Endothelial cell (in vitro differentiated cells): Measurements from ENCODE around the gene TMEM132E. TPM values are rescaled to one million over a fixed set of nuclear protein-coding genes. Genes with fewer than 3 reads are reported as not detected.

Experiments used
- DNase-seq: peaks from one replicate; pipeline ENCODE4 v3.0.0; 2021; ENCODE audit warnings: low spot score
- H3K27ac Mint-ChIP-seq: one replicate; pipeline ENCODE4 v1.8.0; 2021; ENCODE audit warnings: mixed read lengths, inconsistent platforms; ENCODE audit not compliant: unreplicated experiment
- H3K27me3 Mint-ChIP-seq: one replicate; pipeline ENCODE4 v1.8.0; 2021; ENCODE audit warnings: mild to moderate bottlenecking, moderate library complexity, mixed read lengths, inconsistent platforms; ENCODE audit not compliant: unreplicated experiment
- H3K36me3 Mint-ChIP-seq: one replicate; pipeline ENCODE4 v1.8.0; 2021; ENCODE audit warnings: mild to moderate bottlenecking, low read depth, mixed read lengths, inconsistent platforms; ENCODE audit not compliant: unreplicated experiment
- H3K4me1 Mint-ChIP-seq: one replicate; pipeline ENCODE4 v1.8.0; 2021; ENCODE audit warnings: mild to moderate bottlenecking, mixed read lengths, inconsistent platforms; ENCODE audit not compliant: unreplicated experiment
- H3K4me3 Mint-ChIP-seq: one replicate; pipeline ENCODE4 v1.8.0; 2021; ENCODE audit warnings: mild to moderate bottlenecking, mixed read lengths, inconsistent platforms; ENCODE audit not compliant: unreplicated experiment
- H3K9me3 Mint-ChIP-seq: one replicate; pipeline ENCODE4 v1.8.0; 2021; ENCODE audit warnings: mixed read lengths, inconsistent platforms; ENCODE audit not compliant: unreplicated experiment
- total RNA-seq: library from RNA; stranded (reverse); fragmentation: NEBNext Ultra II Directional; extraction: Animal tissue kit (Norgen Biotek cat#: 25700); gene quantifications from one replicate; pipeline ENCODE4 v1.2.1, GENCODE V29; 2021; ENCODE audit not compliant: unreplicated experiment
- TF ChIP-seq, protein P1 (sequence below): fragments of 200-600 bp; sonication (generic); IDR thresholded peaks from one replicate; pipeline ENCODE4 v1.5.0; 2021; ENCODE audit warnings: antibody characterized with exemption; ENCODE audit not compliant: unreplicated experiment

Gene TMEM132E
- total RNA-seq, 1 donor from 2014 or later = 0.08 TPM

DNA sequence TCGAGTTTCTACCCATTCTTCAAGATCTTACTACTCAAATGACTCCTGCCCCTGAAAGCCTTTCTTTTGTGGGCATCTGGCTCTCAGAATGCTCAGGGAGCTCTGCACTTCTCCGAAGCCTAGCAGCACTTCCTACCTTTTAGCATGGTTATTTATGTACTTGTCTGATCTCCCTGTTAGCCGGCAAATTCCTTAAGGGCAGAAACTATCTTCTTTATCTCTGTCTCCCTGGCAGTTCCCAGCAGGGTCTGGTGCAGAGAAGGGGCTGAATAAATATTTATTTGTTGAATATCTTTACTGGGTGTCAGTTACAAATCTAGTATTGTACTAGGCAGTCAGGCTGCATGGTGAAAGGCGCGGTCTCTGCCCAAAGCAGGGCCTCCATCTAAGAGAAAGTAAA, 30.7 kb downstream of the TMEM132E start:
- DNase-seq = no peak
- no peaks in the 10 kb centered on the region for H3K9me3 Mint-ChIP-seq
- no peak overlapping the region for H3K27ac Mint-ChIP-seq
- H3K4me3 Mint-ChIP-seq = no peak overlapping the region
- H3K27me3 Mint-ChIP-seq = peaks cover 8% of the 10 kb centered on the region
- no peaks in the 10 kb centered on the region for H3K36me3 Mint-ChIP-seq
- H3K4me1 Mint-ChIP-seq = peaks cover 21% of the 10 kb centered on the region
- TF ChIP-seq, protein P1, sequence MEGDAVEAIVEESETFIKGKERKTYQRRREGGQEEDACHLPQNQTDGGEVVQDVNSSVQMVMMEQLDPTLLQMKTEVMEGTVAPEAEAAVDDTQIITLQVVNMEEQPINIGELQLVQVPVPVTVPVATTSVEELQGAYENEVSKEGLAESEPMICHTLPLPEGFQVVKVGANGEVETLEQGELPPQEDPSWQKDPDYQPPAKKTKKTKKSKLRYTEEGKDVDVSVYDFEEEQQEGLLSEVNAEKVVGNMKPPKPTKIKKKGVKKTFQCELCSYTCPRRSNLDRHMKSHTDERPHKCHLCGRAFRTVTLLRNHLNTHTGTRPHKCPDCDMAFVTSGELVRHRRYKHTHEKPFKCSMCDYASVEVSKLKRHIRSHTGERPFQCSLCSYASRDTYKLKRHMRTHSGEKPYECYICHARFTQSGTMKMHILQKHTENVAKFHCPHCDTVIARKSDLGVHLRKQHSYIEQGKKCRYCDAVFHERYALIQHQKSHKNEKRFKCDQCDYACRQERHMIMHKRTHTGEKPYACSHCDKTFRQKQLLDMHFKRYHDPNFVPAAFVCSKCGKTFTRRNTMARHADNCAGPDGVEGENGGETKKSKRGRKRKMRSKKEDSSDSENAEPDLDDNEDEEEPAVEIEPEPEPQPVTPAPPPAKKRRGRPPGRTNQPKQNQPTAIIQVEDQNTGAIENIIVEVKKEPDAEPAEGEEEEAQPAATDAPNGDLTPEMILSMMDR = no peak

DNA sequence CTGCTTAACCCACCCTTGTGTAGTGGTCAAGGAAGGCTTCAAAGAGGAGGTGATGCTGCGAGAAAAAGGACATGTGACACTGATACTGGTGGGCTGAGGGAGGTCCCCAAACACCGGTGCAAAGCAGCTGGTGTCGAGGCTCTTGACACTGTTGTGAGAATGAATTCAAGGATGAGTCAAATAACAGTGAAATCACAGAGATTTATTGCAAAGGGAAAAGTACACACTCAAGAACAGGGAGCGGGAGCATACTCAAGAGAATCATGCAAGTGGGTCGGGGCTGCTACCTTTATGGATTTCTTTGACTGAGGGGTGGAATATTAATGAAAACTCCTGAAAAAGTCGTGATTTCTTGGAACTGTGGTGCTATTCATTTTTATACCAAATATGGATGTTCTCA, 31.1 kb downstream of the TMEM132E start:
- Mint-ChIP-seq H3K27me3 (peaks cover 10% of the 10 kb centered on the region), H3K4me3 (no peak overlapping the region), H3K9me3 (no peaks in the 10 kb centered on the region), H3K36me3 (no peaks in the 10 kb centered on the region), H3K27ac (no peak overlapping the region), H3K4me1 (peaks cover 26% of the 10 kb centered on the region)
- TF ChIP-seq, protein P1 = no peak
- DNase-seq = no peak

DNA sequence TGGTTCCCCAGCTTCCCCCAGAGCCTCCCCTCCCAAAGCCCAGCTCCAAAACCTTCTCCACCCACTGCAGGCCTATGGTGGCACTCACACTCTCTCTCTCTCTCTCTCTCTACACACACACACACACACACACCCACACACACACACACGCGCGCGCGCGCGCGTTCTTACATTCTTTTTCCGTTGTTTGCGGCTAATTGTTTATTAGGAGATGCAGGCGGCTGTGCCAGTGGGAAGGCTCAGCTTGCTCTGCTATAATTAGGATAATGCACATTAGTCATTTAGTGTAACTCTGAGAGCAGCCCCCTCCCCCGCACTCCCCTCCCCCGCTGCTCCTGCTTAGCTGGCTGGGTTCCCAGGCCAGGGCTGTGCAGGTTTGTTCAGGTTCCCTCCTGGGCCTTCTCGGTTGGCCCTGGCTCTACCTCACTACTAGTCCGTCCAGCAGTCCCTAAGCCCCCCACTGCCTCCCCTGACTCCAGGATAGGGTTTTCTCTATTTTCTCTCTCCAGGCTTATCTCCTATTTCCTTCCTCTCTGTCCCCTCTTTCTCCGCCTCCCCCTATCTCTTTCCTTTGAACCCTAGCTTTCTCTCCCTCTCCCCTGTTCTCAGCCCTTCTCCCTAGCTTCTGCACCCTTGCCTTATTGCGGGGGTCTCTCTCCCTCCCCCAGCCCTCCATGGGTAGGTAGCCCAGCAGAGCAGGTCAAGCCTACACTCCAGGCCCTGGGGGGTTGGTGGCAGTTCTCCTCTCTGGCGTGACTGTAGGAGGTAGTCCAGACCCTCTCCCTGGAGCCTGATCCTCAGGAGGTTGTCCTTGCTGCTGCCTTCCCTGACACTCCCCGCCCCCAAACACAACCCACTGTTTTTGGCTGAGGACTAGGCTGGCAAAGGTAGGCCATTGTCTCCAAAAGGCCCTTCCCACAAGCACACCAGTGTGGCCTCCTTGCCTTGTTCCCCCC, 34.0 kb downstream of the TMEM132E start:
- peaks cover 31% of the 10 kb centered on the region for H3K4me1 Mint-ChIP-seq
- no peak overlapping the region for H3K4me3 Mint-ChIP-seq
- no peak for DNase-seq
- H3K27ac Mint-ChIP-seq = no peak overlapping the region
- TF ChIP-seq, protein P1 = no peak
- H3K27me3 Mint-ChIP-seq = peaks cover 8% of the 10 kb centered on the region
- H3K9me3 Mint-ChIP-seq = no peaks in the 10 kb centered on the region
- H3K36me3 Mint-ChIP-seq = no peaks in the 10 kb centered on the region

DNA sequence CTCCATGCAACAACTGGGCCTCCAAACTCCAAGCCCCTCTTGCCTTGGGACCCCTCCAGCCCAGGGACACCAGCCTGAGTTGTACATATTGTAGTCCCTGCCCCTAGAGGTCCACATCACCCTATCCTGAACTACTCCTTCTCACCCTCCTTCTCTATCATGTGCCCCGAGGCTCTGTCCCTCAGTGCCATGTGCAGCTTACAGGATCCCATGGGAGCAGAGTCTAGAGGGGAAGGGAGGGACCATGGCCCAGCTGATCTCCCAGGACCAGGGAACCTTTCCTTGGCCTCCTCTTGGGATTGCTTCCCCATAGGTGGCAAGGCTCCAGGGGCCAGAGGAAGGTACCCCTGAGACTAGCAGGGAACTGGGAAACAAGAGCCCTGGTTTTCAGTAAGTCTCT, 35.3 kb downstream of the TMEM132E start:
- H3K9me3 Mint-ChIP-seq = no peaks in the 10 kb centered on the region
- peaks cover 11% of the 10 kb centered on the region for H3K27me3 Mint-ChIP-seq
- no peak for DNase-seq
- H3K4me3 Mint-ChIP-seq = no peak overlapping the region
- TF ChIP-seq, protein P1 = no peak
- H3K36me3 Mint-ChIP-seq = no peaks in the 10 kb centered on the region
- peaks cover 25% of the 10 kb centered on the region for H3K4me1 Mint-ChIP-seq
- no peak overlapping the region for H3K27ac Mint-ChIP-seq

DNA sequence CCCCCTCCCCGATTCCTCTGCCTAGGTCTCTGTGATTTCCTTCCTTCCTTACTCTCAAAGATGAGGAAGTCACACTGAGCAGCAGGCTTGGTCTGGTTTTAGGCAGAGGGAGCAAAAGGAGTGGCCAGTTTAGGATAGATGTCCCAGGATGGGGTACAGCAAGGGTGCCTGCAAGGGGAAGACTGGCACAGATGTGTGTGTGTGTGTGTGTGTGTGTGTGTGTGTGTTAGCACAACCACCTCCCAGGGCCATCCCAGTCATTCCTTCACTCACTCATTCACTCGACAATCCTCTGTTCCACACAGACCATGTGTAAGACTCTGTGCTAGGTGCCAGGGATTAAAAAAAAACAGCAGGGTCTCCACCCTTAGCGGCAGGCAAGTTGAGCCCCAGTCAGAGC, 35.9 kb downstream of the TMEM132E start:
- H3K27ac Mint-ChIP-seq = no peak overlapping the region
- H3K4me1 Mint-ChIP-seq = peaks cover 25% of the 10 kb centered on the region
- H3K27me3 Mint-ChIP-seq = peaks cover 11% of the 10 kb centered on the region
- no peak for DNase-seq
- TF ChIP-seq, protein P1 = no peak
- H3K4me3 Mint-ChIP-seq = no peak overlapping the region
- H3K36me3 Mint-ChIP-seq = no peaks in the 10 kb centered on the region
- H3K9me3 Mint-ChIP-seq = no peaks in the 10 kb centered on the region
